ENCODE results near the gene ZNF415. TPM values are rescaled to one million over a fixed set of nuclear protein-coding genes. Genes with fewer than 3 reads are reported as not detected.

The ZNF415 gene
- total and polyA plus RNA-seq, 9 of the 15 experiments (the other 6 are each of a cell fraction or from before 2014, with no cell fraction given) = 0.06 to 0.82 (median 0.14) TPM; not detected in 2

GRCh38 chr19:53156850-53157249 lies 24.1 kb upstream of the ZNF415 start:
- no peaks in the 10 kb centered on the region for H4K20me1 ChIP-seq (replicated peaks; ENCODE audit: control insufficient read depth, insufficient read depth, low read length)
- CTCF ChIA-PET (ENCODE audit: low intra/inter-chr PET ratio) = no interaction called here
- H3K4me1 ChIP-seq (replicated peaks in 1 of 2; ENCODE audit: control insufficient read depth in 2 of 2, insufficient read depth in 2 of 2, low read length in 2 of 2) = peaks cover 13 to 14% of the 10 kb centered on the region in 2 experiments; a peak in 3 of 5 replicates
- H3K27ac ChIP-seq (ENCODE audit: extremely low read depth, low read depth, low read length) = no peak overlapping the region
- H3K9ac ChIP-seq (ENCODE audit: insufficient read depth in 1 of 2, low read depth in 2 of 2, low read length in 2 of 2) = no peak overlapping the region
- H3K36me3 ChIP-seq (ENCODE audit: control insufficient read depth, insufficient read depth, low read length) = peaks cover 31% of the 10 kb centered on the region; the same call in 2 of the 3 replicates
- no peaks in the 10 kb centered on the region for H3K27me3 ChIP-seq (ENCODE audit: control insufficient read depth in 2 of 2, insufficient read depth in 2 of 2, low read length in 2 of 2)
- intact Hi-C loops (cut with micrococcal nuclease) (no loop called here), in situ Hi-C loops (cut with MboI) (no loop called here)
- no peaks in the 10 kb centered on the region for H3K9me1 ChIP-seq (ENCODE audit: control insufficient read depth, insufficient read depth, low read length)
- BruUV-seq (replicated peaks) = no TSS peak
- H3K4me3 ChIP-seq = peak overlapping the region; percentile 66; the same call in 1 of the 2 replicates
- peaks cover 29% of the 10 kb centered on the region for H3K79me2 ChIP-seq (ENCODE audit: control insufficient read depth, insufficient read depth, low read length)
- H3K4me2 ChIP-seq (ENCODE audit: insufficient read depth, low read length) = peak overlapping the region; percentile 79
- FAIRE-seq (no peak), ATAC-seq (no peak), DNase-seq (ENCODE audit: extremely low read depth in 1 of 4, low spot score in 3 of 4) (no peak)
- POLR2A ChIA-PET = interaction anchor here (0.6 kb wide), 1 partner anchor 10 kb away, joined by 3 read pairs; no protein-coding TSS in a partner anchor
- no peak overlapping the region for H2AFZ ChIP-seq (ENCODE audit: low read depth, low read length)
- H3K9me3 ChIP-seq (replicated peaks; ENCODE audit: control insufficient read depth, insufficient read depth, low read depth, low read length) = peaks cover 7% of the 10 kb centered on the region
- WGBS (ENCODE audit: insufficient coverage, low coverage, missing lambda C conversion rate) = 70% methylated on average over 9 of the region's 9 CpGs
- peak; percentile 40 for TF ChIP-seq EGR1 (conservative IDR thresholded peaks at IDR 0.05)
- TF ChIP-seq HMGN3 (IDR thresholded peaks at IDR 0.05; ENCODE audit: borderline replicate concordance, extremely low read depth, insufficient read length, low read depth, low read length) = no peak
- no peak for TF ChIP-seq CLOCK (CRISPR knock-in tag; IDR thresholded peaks at IDR 0.05; ENCODE audit: borderline replicate concordance)
- no peak for TF ChIP-seq NCOA6 (IDR thresholded peaks at IDR 0.05)
- TF ChIP-seq POLR2AphosphoS2 (IDR thresholded peaks at IDR 0.05; ENCODE audit: low read length) = no peak
- no peak for TF ChIP-seq MLLT1 (IDR thresholded peaks at IDR 0.05)
- TF ChIP-seq ERF (CRISPR knock-in tag; IDR thresholded peaks at IDR 0.05) = no peak
- no peak for TF ChIP-seq ZNF239 (CRISPR knock-in tag; IDR thresholded peaks at IDR 0.05)
- no peak for TF ChIP-seq NFXL1 (CRISPR knock-in tag; IDR thresholded peaks at IDR 0.05)
- TF ChIP-seq SRSF9 (IDR thresholded peaks at IDR 0.05; ENCODE audit: borderline replicate concordance, low read depth, low read length) = no peak
- TF ChIP-seq TCF3 (CRISPR knock-in tag; IDR thresholded peaks at IDR 0.05) = no peak
- no peak for TF ChIP-seq ZKSCAN8 (CRISPR knock-in tag; IDR thresholded peaks at IDR 0.05)
- TF ChIP-seq ZNF583 (CRISPR knock-in tag; IDR thresholded peaks at IDR 0.05) = no peak
- no peak for TF ChIP-seq MEIS2 (IDR thresholded peaks at IDR 0.05; ENCODE audit: partially characterized antibody)
- TF ChIP-seq WHSC1 (IDR thresholded peaks at IDR 0.05; ENCODE audit: low read length) = no peak
- TF ChIP-seq TGIF2 (CRISPR knock-in tag; IDR thresholded peaks at IDR 0.05) = no peak
- peak; percentile 92 for TF ChIP-seq SPI1 (IDR thresholded peaks at IDR 0.05; ENCODE audit: borderline replicate concordance, low read depth, low read length)
- TF ChIP-seq ZBTB43 (CRISPR knock-in tag; IDR thresholded peaks at IDR 0.05) = no peak

Measured in K562 (cell line).